OCI-LY7 (cell line): ENCODE measurements around the gene KIR2DL3.

Experiments used
- CTCF ChIP-seq: fragments of 200-600 bp; sonication (generic); conservative IDR thresholded peaks from 2 replicates; pipeline ENCODE4 v1.5.1; 2014; ENCODE audit warnings: mild to moderate bottlenecking, antibody characterized with exemption, low read length, moderate library complexity, mixed read lengths
- EZH2phosphoT487 ChIP-seq: fragments of 200-600 bp; sonication (generic); IDR thresholded peaks from 2 replicates; pipeline ENCODE4 v1.6.1; 2018; ENCODE audit warnings: low read depth, borderline replicate concordance, mild to moderate bottlenecking, mixed run types, antibody characterized with exemption, low read length, moderate library complexity, mixed read lengths

GRCh38 chr19:54696117-54696548 lies 42.2 kb upstream of the KIR2DL3 start:
- TF ChIP-seq CTCF: no peak
- TF ChIP-seq EZH2phosphoT487: no peak
